Common myeloid progenitor, CD34-positive (primary cell): ENCODE measurements around the gene BTBD2.
A peak's percentile ranks its signal among the peaks of the same experiment; 100 is the strongest.

Experiments used
- CTCF ChIA-PET: fragments of 350-600 bp; sonication (Branson Sonifier 250); formaldehyde crosslinking; loops from one replicate; lab custom pipeline; 2021; ENCODE audit warnings: antibody characterized with exemption; lab: Charles Lee
- POLR2A ChIA-PET: fragments of 350-600 bp; sonication (Branson Sonifier 250); formaldehyde crosslinking; loops from one replicate; lab custom pipeline; 2021; ENCODE audit warnings: antibody characterized with exemption; lab: Charles Lee
- DNase-seq, 3 donors: peaks; one replicate each; pipeline versions ENCODE4 v3.0.0 to v3.0.0-alpha.2; 2013
- H3K27ac ChIP-seq, 2 experiments: 1 replicate in 1 of 2; 2 replicates in 1 of 2; pipeline ENCODE4 v1.7.0; 2013; ENCODE audit warnings: inconsistent platforms in 2 of 2, low read length in 2 of 2, mild to moderate bottlenecking in 2 of 2, low read depth in 1 of 2, moderate library complexity in 1 of 2; ENCODE audit not compliant: severe bottlenecking in 2 of 2, insufficient read depth in 1 of 2, poor library complexity in 1 of 2
- H3K27me3 ChIP-seq, 5 experiments: replicated peaks in 2 of 5; 1 replicate in 3 of 5; 2 replicates in 2 of 5; pipeline versions ENCODE4 v1.6.1 to v1.7.0; 2013; ENCODE audit warnings: low read length in 4 of 5, mild to moderate bottlenecking in 2 of 5, moderate library complexity in 2 of 5, inconsistent platforms in 1 of 5; ENCODE audit not compliant: insufficient read depth in 5 of 5, control insufficient read depth in 4 of 5
- H3K36me3 ChIP-seq, 4 experiments: 1 replicate in 2 of 4; 2 replicates in 2 of 4; pipeline versions ENCODE4 v1.6.1 to v1.7.0; 2013; ENCODE audit warnings: low read length in 3 of 4, control low read depth in 1 of 4, mild to moderate bottlenecking in 1 of 4; ENCODE audit not compliant: control insufficient read depth in 4 of 4, insufficient read depth in 4 of 4
- H3K4me1 ChIP-seq, 4 experiments: 1 replicate in 3 of 4; 2 replicates in 1 of 4; pipeline versions ENCODE4 v1.6.1 to v1.7.1; 2013; ENCODE audit warnings: low read length in 3 of 4, mild to moderate bottlenecking in 3 of 4, control low read depth in 1 of 4, inconsistent platforms in 1 of 4, moderate library complexity in 1 of 4; ENCODE audit not compliant: control insufficient read depth in 4 of 4, insufficient read depth in 4 of 4; ENCODE audit errors: control extremely low read depth in 1 of 4
- H3K4me3 ChIP-seq, 7 experiments: 1 replicate in 4 of 7; 2 replicates in 3 of 7; pipeline versions ENCODE4 v1.5.1 to v1.7.0; 2013; ENCODE audit warnings: mild to moderate bottlenecking in 7 of 7, low read length in 6 of 7, moderate library complexity in 6 of 7, inconsistent platforms in 2 of 7, low read depth in 2 of 7, control low read depth in 1 of 7; ENCODE audit not compliant: insufficient read depth in 4 of 7, control insufficient read depth in 1 of 7; ENCODE audit errors: extremely low read depth in 1 of 7
- H3K9me3 ChIP-seq, 5 experiments: 1 replicate in 4 of 5; 2 replicates in 1 of 5; pipeline versions ENCODE4 v1.6.1 to v1.7.1; 2013; ENCODE audit warnings: low read length in 4 of 5, mild to moderate bottlenecking in 2 of 5, inconsistent platforms in 1 of 5, low read depth in 1 of 5, moderate library complexity in 1 of 5; ENCODE audit not compliant: control insufficient read depth in 4 of 5, insufficient read depth in 2 of 5; ENCODE audit errors: control extremely low read depth in 1 of 5
- WGBS: methylation state at CpG from one replicate; pipeline ENCODE4 v1.1.5; 2013; ENCODE audit not compliant: insufficient coverage; 5-methylcytosine and 5-hydroxymethylcytosine counted together

The BTBD2 gene

DNA sequence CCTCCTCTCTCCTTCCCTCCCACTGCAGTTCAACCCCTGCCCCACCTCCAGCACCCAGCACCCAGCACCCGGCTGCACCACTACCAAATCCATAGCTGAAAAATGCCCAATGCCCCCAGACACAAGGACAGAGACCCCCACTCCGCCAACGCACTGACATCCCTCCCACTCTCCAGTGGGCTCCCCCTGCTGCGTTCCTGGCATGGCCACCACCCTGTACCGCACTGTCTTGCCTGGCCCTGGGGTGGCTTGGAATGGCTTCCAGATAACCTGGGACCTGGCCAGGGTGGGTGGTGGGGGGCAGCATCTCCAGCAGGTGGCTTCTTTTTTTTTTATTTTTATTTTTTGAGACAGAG, 41.3 kb upstream of the BTBD2 start:
- peaks cover 2 to 70% (median 58%) of the 10 kb centered on the region in 4 experiments for H3K4me1 ChIP-seq
- no peak for DNase-seq
- H3K27ac ChIP-seq, result no peak overlapping the region
- ChIA-PET POLR2A (no interaction called here), CTCF (interaction anchor here (1.2 to 1.5 kb wide), 2 partner anchors 15 to 30 kb away, joined by 3 to 4 read pairs; no protein-coding TSS in a partner anchor)
- no peaks in the 10 kb centered on the region for H3K27me3 ChIP-seq
- H3K4me3 ChIP-seq, result no peak overlapping the region
- H3K9me3 ChIP-seq, result no peaks in the 10 kb centered on the region
- 41% methylated on average over 4 of the region's 5 CpGs for WGBS
- H3K36me3 ChIP-seq, result no peaks in the 10 kb centered on the region

DNA sequence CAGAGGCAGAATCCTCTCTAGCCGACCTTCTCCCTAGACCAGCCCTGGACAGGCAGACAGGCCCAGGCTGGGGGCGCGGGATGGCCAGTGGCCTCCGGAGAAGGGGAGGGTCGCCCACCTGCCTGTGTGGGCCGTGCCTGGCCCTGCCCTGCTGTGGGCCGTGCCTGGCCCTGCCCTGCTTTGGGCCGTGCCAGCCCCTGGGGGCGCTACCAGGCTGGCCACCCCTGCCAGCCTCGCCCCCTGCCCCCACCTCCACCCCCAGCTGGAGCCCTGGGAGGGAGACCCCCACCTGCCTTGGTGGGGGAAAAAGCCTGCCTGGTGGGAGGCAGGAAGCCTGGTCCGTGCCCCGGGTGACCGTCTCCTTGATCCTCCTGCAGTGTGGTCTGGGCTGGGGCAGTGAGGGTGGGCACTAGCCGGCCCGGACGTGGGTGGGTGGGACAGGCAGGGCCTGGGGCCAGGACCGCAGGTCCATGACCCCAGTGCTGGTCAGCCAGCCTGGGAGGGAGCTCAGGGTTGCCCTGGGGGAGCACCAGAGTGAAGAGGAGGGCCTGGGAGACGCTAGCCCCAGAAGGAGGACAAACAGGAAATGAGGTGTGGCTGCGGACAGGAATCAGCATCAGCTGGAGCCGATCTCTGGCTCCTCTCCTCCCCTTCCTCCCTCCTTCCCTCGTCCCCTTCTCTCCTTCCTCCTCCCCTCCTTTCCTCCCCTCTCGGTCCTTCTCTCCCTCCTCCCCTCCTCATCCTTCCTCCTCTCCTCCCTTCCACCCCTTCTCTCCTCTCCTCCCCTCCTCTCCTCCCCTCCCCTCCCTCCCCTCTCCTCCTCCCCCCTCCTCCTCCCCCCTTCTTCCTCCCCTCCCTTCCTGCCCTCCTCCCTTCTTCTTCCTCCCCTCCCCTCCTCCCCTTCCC, 40.7 kb upstream of the BTBD2 start:
- no peak for DNase-seq
- Histone ChIP-seq H3K4me3 (peak overlapping the region in 2 of 7 experiments; percentile 36 to 45), H3K36me3 (no peaks in the 10 kb centered on the region), H3K27me3 (no peaks in the 10 kb centered on the region), H3K9me3 (no peaks in the 10 kb centered on the region), H3K4me1 (peaks cover 2 to 72% (median 60%) of the 10 kb centered on the region in 4 experiments), H3K27ac (peak overlapping the region in 1 of 2 experiments; percentile 76)
- POLR2A ChIA-PET, result no interaction called here
- CTCF ChIA-PET, result interaction anchor here (0.5 to 1.5 kb wide), 3 partner anchors 16 to 164 kb away, joined by 3 to 4 read pairs (median 3); no protein-coding TSS in a partner anchor
- WGBS, result 32% methylated on average over 14 of the region's 22 CpGs

DNA sequence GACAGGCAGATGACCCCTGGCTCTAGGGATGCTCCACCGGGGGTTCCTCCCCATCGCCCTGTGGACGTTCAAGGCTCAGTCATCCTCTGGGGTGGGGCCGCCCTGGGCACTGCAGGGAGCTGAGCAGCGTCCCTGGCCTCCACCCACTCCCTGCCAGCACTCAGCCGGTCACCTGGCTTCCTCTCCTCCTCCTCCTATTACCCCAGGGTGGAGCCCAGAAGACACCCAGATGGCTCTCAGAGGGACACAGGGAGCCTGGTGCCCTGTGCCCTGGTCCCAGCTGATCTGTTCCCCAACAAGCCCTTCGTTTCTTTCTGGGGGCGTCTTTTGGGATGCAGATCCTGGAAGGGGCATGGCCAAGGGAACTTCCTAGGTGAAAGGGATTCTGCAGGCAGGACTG, 39.2 kb upstream of the BTBD2 start:
- no peaks in the 10 kb centered on the region for H3K9me3 ChIP-seq
- H3K27ac ChIP-seq, result no peak overlapping the region
- no peak overlapping the region for H3K4me3 ChIP-seq
- H3K4me1 ChIP-seq, result peaks cover 0 to 66% (median 52%) of the 10 kb centered on the region in 4 experiments
- WGBS, result 94% methylated on average over 6 of the region's 8 CpGs
- H3K36me3 ChIP-seq, result no peaks in the 10 kb centered on the region
- no peak for DNase-seq
- ChIA-PET CTCF (interaction anchor here (1.3 to 1.6 kb wide), 2 partner anchors 11 to 35 kb away, joined by 3 to 4 read pairs; no protein-coding TSS in a partner anchor), POLR2A (interaction anchor here (0.8 kb wide), 1 partner anchor 17 kb away, joined by 3 read pairs; no protein-coding TSS in a partner anchor)
- no peaks in the 10 kb centered on the region for H3K27me3 ChIP-seq

DNA sequence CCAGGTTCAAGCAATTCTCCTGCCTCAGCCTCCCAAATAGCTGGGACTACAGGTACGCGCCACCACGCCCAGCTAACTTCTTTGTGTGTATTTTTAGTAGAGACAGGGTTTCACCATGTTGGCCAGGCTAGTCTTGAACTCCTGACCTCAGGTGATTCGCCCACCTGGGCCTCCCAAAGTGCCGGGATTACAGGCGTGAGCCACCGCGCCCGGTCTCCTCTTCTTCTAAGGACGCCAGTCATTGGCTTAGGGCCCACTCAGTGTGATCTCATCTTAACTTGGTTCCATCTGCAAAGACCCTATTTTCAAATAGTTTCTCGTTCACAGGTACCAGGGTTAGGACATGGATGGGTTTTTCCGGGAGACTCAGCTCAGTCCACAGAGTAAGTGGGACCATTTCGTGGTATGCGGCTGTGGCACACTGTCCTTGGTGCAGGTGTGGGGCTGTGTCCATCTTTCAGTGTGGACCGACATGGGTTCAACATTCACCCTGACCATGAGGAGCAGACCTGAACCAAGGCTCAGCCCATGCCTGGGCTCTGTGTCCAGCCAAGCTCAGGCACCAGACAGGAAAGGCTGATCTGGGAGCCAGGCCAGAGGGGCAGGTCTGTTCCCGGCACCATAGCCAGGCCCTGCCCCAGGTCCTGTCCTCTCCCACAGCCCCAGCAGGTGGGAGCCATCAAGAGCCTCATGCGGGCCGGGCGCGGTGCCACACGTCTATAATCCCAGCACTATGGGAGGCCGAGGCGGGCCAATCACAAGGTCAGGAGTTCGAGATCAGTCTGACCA, 38.3 kb upstream of the BTBD2 start:
- no peak for DNase-seq
- WGBS, result 96% methylated on average over 20 of the region's 24 CpGs
- ChIA-PET CTCF (interaction anchor here (0.8 to 2.8 kb wide), 6 partner anchors 8 to 130 kb away, joined by 3 to 21 read pairs (median 4); no protein-coding TSS in a partner anchor), POLR2A (no interaction called here)
- Histone ChIP-seq H3K36me3 (peaks cover 0 to 6% (median under 1%) of the 10 kb centered on the region in 4 experiments), H3K4me3 (no peak overlapping the region), H3K9me3 (no peaks in the 10 kb centered on the region), H3K27me3 (no peaks in the 10 kb centered on the region), H3K27ac (no peak overlapping the region), H3K4me1 (peaks cover 0 to 66% (median 58%) of the 10 kb centered on the region in 4 experiments)

DNA sequence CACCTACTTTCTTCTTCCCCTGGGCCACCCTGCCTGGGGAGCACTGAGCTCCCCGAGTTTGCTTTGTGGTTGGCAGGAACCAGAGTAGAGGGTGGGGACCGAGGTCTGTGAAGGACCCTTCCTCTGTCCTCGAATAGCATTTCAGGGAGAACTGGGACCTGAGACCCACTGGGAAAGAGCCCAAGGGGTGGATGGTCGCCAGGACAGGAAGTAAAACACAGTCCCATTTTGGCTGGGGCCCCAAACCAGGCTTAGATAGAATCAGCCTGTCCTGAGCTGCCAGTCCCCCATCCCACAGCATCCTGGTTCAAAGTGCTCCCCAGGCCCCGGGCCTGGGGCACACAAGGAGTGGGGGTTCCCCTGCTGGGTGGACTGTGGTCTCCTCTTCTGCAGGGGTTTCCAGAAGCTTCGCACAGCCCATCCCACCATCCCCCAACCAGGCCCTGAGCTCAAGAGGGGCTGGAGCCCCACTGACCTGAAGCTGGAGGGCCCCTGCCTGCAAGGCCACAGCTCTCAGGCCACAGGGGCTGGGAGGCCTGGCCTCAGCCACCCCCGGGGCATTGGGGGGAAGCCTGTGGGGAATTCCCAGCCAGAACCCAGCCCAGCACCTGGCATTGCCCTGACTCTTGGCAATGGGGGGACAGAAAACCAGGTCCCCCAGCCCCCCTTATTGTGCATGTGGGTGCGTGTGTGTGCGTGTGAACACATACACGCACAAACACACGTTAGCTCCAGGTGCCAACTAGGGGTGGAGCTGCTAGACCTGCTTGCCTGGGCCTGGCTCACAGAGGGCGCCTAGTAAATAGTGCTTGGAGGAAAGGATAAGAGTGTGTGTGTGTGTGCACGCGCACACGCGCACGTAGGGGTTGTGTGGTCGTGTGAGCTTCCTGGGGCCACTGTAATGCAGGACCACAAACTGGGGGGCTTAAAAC, 36.5 kb upstream of the BTBD2 start:
- peak; percentile 43 to 88 (median 82) for DNase-seq
- Histone ChIP-seq H3K4me3 (peak overlapping the region in 5 of 7 experiments; percentile 26 to 81 (median 53)), H3K4me1 (peaks cover 0 to 60% (median 54%) of the 10 kb centered on the region in 4 experiments), H3K27me3 (no peaks in the 10 kb centered on the region), H3K36me3 (peaks cover 0 to 21% (median 11%) of the 10 kb centered on the region in 4 experiments), H3K27ac (peak overlapping the region; percentile 46 to 78), H3K9me3 (no peaks in the 10 kb centered on the region)
- ChIA-PET CTCF (interaction anchor here (0.8 to 2.8 kb wide), 15 partner anchors 10 to 187 kb away, joined by 3 to 21 read pairs (median 3); no protein-coding TSS in a partner anchor), POLR2A (interaction anchor here (0.6 to 2.1 kb wide), 12 partner anchors 8 to 38 kb away, joined by 3 to 14 read pairs (median 4); partner anchors contain the start of gene BTBD2)
- 11% methylated on average over 9 of the region's 18 CpGs for WGBS
